GM23338 (cell line): ENCODE data around the gene SLC1A6. TPM values are rescaled to one million over a fixed set of nuclear protein-coding genes. Genes with fewer than 3 reads are reported as not detected.

ENCODE experiments used
- ATAC-seq: fragments of 200-7000 bp; cut with Tn5 transposase; 3 replicates; pipeline ENCODE4 v1.9.1; 2020
- DNase-seq: peaks from one replicate; pipeline ENCODE4 v3.0.0-alpha.2; 2015; ENCODE audit warnings: low spot score
- H2AFZ ChIP-seq: fragments of 200-600 bp; sonication (generic); 2 replicates; pipeline ENCODE4 v1.8.0; 2016; ENCODE audit warnings: antibody characterized with exemption, mild to moderate bottlenecking, moderate library complexity
- H3F3A ChIP-seq: fragments of 200-600 bp; sonication (generic); replicated peaks from 2 replicates; pipeline ENCODE4 v1.8.0; 2017; ENCODE audit warnings: antibody characterized with exemption, mixed run types, low read depth
- H3K27ac ChIP-seq: fragments of 200-600 bp; sonication (generic); 2 replicates; pipeline ENCODE4 v1.6.1; 2016; ENCODE audit warnings: low read depth
- H3K27me3 ChIP-seq: fragments of 200-600 bp; sonication (generic); 2 replicates; pipeline ENCODE4 v1.8.0; 2016; ENCODE audit warnings: mild to moderate bottlenecking, mixed run types, moderate library complexity; ENCODE audit not compliant: insufficient read depth
- H3K36me3 ChIP-seq: fragments of 200-600 bp; sonication (generic); 2 replicates; pipeline ENCODE4 v1.8.0; 2016; ENCODE audit warnings: mild to moderate bottlenecking; ENCODE audit not compliant: insufficient read depth
- H3K4me1 ChIP-seq: fragments of 200-600 bp; sonication (generic); 2 replicates; pipeline ENCODE4 v1.8.0; 2016; ENCODE audit warnings: mild to moderate bottlenecking, moderate library complexity; ENCODE audit not compliant: insufficient read depth
- H3K4me2 ChIP-seq: fragments of 200-600 bp; sonication (generic); 2 replicates; pipeline ENCODE4 v1.7.1; 2017; ENCODE audit warnings: mixed run types
- H3K4me3 ChIP-seq: fragments of 200-600 bp; sonication (generic); 2 replicates; pipeline ENCODE4 v1.6.1; 2016; ENCODE audit warnings: mixed run types
- H3K79me2 ChIP-seq: fragments of 200-600 bp; sonication (generic); replicated peaks from 2 replicates; pipeline ENCODE4 v1.8.0; 2017; ENCODE audit warnings: mild to moderate bottlenecking; ENCODE audit not compliant: insufficient read depth
- H3K9me2 ChIP-seq: fragments of 200-600 bp; sonication (generic); 2 replicates; pipeline ENCODE4 v1.8.0; 2017; ENCODE audit not compliant: insufficient read depth
- H4K20me1 ChIP-seq: fragments of 200-600 bp; sonication (generic); replicated peaks from 2 replicates; pipeline ENCODE4 v1.8.0; 2017; ENCODE audit warnings: mild to moderate bottlenecking; ENCODE audit not compliant: insufficient read depth
- H3K27ac Mint-ChIP-seq: 2 replicates; pipeline ENCODE4 v1.8.0; 2020; ENCODE audit warnings: inconsistent platforms, mild to moderate bottlenecking, moderate library complexity, mixed read lengths
- H3K27me3 Mint-ChIP-seq: 3 replicates; pipeline ENCODE4 v1.8.0; 2022; ENCODE audit warnings: low read depth, mild to moderate bottlenecking, moderate library complexity, mixed read lengths, inconsistent platforms; ENCODE audit not compliant: insufficient read depth, poor library complexity
- H3K36me3 Mint-ChIP-seq: 3 replicates; pipeline ENCODE4 v1.8.0; 2021; ENCODE audit warnings: low read depth, mild to moderate bottlenecking, inconsistent platforms, moderate library complexity, mixed read lengths
- H3K4me1 Mint-ChIP-seq: 3 replicates; pipeline ENCODE4 v1.8.0; 2020; ENCODE audit warnings: mild to moderate bottlenecking, inconsistent platforms, mixed read lengths
- H3K4me3 Mint-ChIP-seq: 3 replicates; pipeline ENCODE4 v1.8.0; 2021; ENCODE audit warnings: moderate library complexity, mild to moderate bottlenecking, inconsistent platforms, mixed read lengths
- H3K9me3 Mint-ChIP-seq: 3 replicates; pipeline ENCODE4 v1.8.0; 2020; ENCODE audit warnings: moderate library complexity, mild to moderate bottlenecking, inconsistent platforms, mixed read lengths
- CREB1 ChIP-seq: fragments of 250-450 bp; sonication (Bioruptor Pico); IDR thresholded peaks from 2 replicates; pipeline ENCODE4 v1.5.0; 2020; ENCODE audit warnings: low read depth, mild to moderate bottlenecking, moderate library complexity
- EZH2phosphoT487 ChIP-seq: fragments of 200-600 bp; sonication (generic); IDR thresholded peaks from one replicate; pipeline ENCODE4 v1.8.1; 2018; ENCODE audit warnings: antibody characterized with exemption; ENCODE audit not compliant: unreplicated experiment
- JUNB ChIP-seq: IDR thresholded peaks from one replicate; pipeline ENCODE4 v1.6.1; 2016; ENCODE audit warnings: antibody characterized with exemption; ENCODE audit not compliant: unreplicated experiment
- NANOG ChIP-seq: IDR thresholded peaks from 2 replicates; pipeline ENCODE4 v1.6.1; 2016; ENCODE audit warnings: antibody characterized with exemption, borderline replicate concordance
- POLR2AphosphoS5 ChIP-seq: IDR thresholded peaks from 2 replicates; pipeline ENCODE4 v1.6.1; 2016; ENCODE audit warnings: antibody characterized with exemption, low read depth
- STAT1 ChIP-seq: IDR thresholded peaks from one replicate; pipeline ENCODE4 v1.6.1; 2016; ENCODE audit warnings: antibody characterized with exemption; ENCODE audit not compliant: unreplicated experiment
- ZNF331 ChIP-seq: fragments of 250-450 bp; sonication (Bioruptor Pico); IDR thresholded peaks from 2 replicates; pipeline ENCODE4 v1.5.0; 2020; ENCODE audit warnings: low read depth, mild to moderate bottlenecking, moderate library complexity
- polyA plus RNA-seq: library from polyadenylated mRNA; unstranded; fragments of >200 nt; fragmentation: Nextera tagmentation; extraction: Ambion mirVana; gene quantifications from 2 replicates; pipeline ENCODE4 v1.2.1, GENCODE V29; 2016
- total RNA-seq: library from RNA; depleted of rRNA; stranded (reverse); fragments of >200 nt; shearing (Covaris generic); gene quantifications from 2 replicates; pipeline ENCODE4 v1.2.3, GENCODE V29; 2014
- TF ChIP-seq, protein P1 (sequence below): IDR thresholded peaks from 2 replicates; pipeline ENCODE4 v1.6.1; 2016; ENCODE audit warnings: antibody characterized with exemption
- TF ChIP-seq, protein P2 (sequence below), 2 experiments: fragments of 200-600 bp in 1 of 2; sonication (generic) in 1 of 2; conservative IDR thresholded peaks; 2 replicates each; pipeline versions ENCODE4 v1.5.1 to v1.6.1; 2016 to 2017; ENCODE audit warnings: antibody characterized with exemption in 2 of 2, low read depth in 2 of 2, mild to moderate bottlenecking in 2 of 2, moderate library complexity in 1 of 2
- TF ChIP-seq, protein P3 (sequence below): IDR thresholded peaks from one replicate; pipeline ENCODE4 v1.6.1; 2018; ENCODE audit warnings: antibody characterized with exemption; ENCODE audit not compliant: unreplicated experiment

The SLC1A6 gene
- total and polyA plus RNA-seq, 2 experiments from 2014 or later: 12.6 to 37.3 TPM

DNA sequence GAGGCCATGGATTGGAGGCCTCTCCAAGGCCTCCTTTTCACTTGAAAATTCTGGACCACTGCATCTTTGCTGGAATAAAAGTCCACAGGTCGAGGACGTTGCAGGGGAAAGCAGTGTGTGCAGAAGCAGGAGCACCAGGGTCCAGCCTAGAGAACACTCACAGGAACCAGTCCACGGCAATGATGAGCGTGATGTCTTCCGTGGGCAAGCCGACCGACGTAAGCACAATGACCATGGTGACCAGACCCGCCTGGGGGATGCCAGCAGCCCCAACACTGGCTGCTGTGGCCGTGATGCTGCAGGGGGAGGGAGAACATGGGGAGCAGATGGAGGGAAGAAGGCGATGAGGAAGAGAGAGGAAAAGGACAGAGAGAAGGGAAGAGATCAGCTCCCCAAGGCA is 26.9 kb downstream of the SLC1A6 start:
- Histone ChIP-seq H3K27me3 (no peaks in the 10 kb centered on the region), H3K79me2 (no peaks in the 10 kb centered on the region), H3K9me2 (no peaks in the 10 kb centered on the region), H3F3A (no peaks in the 10 kb centered on the region), H3K27ac (no peak overlapping the region), H2AFZ (no peak overlapping the region), H3K4me1 (no peaks in the 10 kb centered on the region), H3K4me2 (no peak overlapping the region), H3K4me3 (no peak overlapping the region), H4K20me1 (no peaks in the 10 kb centered on the region), H3K36me3 (no peaks in the 10 kb centered on the region)
- Mint-ChIP-seq H3K4me1 (no peaks in the 10 kb centered on the region), H3K9me3 (peaks cover 85% of the 10 kb centered on the region), H3K27me3 (peaks cover 5% of the 10 kb centered on the region), H3K27ac (no peak overlapping the region), H3K4me3 (no peak overlapping the region), H3K36me3 (peaks cover 39% of the 10 kb centered on the region)
- ATAC-seq (no peak), DNase-seq (no peak)
- TF ChIP-seq, protein P1, sequence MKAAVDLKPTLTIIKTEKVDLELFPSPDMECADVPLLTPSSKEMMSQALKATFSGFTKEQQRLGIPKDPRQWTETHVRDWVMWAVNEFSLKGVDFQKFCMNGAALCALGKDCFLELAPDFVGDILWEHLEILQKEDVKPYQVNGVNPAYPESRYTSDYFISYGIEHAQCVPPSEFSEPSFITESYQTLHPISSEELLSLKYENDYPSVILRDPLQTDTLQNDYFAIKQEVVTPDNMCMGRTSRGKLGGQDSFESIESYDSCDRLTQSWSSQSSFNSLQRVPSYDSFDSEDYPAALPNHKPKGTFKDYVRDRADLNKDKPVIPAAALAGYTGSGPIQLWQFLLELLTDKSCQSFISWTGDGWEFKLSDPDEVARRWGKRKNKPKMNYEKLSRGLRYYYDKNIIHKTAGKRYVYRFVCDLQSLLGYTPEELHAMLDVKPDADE: no peak
- TF ChIP-seq POLR2AphosphoS5 (no peak), JUNB (no peak)

DNA sequence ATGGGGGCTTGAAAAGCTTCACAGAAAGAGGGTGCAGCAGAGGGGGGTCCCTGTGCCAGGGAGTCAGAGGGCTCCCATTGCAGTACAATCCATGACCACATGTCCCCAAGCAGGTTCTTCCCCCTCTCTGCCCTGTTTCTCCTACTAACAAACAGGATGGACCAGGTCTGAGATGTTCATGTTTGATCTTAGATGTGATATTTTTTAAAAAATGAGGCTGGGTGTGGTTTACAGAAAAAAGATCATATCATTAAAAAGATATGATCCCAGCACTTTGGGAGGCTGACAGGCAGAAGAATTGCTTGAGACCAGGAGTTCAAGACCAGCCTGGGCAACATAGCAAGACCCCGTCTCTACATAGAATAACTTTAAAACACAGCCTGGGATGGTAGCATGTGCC is 29.2 kb downstream of the SLC1A6 start:
- Mint-ChIP-seq H3K4me1 (no peaks in the 10 kb centered on the region), H3K36me3 (peaks cover 35% of the 10 kb centered on the region), H3K9me3 (peaks cover 85% of the 10 kb centered on the region), H3K27me3 (peaks cover 3% of the 10 kb centered on the region), H3K27ac (no peak overlapping the region), H3K4me3 (no peak overlapping the region)
- H4K20me1 ChIP-seq: no peaks in the 10 kb centered on the region
- H3K4me3 ChIP-seq: no peak overlapping the region
- DNase-seq (no peak), ATAC-seq (no peak)
- no peaks in the 10 kb centered on the region for H3K9me2 ChIP-seq
- no peaks in the 10 kb centered on the region for H3K4me1 ChIP-seq
- H3K79me2 ChIP-seq: no peaks in the 10 kb centered on the region
- H3K36me3 ChIP-seq: no peaks in the 10 kb centered on the region
- no peak for TF ChIP-seq ZNF331 (CRISPR knock-in tag)
- no peak for TF ChIP-seq POLR2AphosphoS5
- TF ChIP-seq, protein P2, sequence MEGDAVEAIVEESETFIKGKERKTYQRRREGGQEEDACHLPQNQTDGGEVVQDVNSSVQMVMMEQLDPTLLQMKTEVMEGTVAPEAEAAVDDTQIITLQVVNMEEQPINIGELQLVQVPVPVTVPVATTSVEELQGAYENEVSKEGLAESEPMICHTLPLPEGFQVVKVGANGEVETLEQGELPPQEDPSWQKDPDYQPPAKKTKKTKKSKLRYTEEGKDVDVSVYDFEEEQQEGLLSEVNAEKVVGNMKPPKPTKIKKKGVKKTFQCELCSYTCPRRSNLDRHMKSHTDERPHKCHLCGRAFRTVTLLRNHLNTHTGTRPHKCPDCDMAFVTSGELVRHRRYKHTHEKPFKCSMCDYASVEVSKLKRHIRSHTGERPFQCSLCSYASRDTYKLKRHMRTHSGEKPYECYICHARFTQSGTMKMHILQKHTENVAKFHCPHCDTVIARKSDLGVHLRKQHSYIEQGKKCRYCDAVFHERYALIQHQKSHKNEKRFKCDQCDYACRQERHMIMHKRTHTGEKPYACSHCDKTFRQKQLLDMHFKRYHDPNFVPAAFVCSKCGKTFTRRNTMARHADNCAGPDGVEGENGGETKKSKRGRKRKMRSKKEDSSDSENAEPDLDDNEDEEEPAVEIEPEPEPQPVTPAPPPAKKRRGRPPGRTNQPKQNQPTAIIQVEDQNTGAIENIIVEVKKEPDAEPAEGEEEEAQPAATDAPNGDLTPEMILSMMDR (conservative IDR thresholded peaks at IDR 0.05; ENCODE audit: low read depth in 2 of 2): no peak
- TF ChIP-seq NANOG: no peak
- no peaks in the 10 kb centered on the region for H3K27me3 ChIP-seq
- H2AFZ ChIP-seq: no peak overlapping the region
- H3K4me2 ChIP-seq: no peak overlapping the region
- H3F3A ChIP-seq: no peaks in the 10 kb centered on the region
- H3K27ac ChIP-seq: no peak overlapping the region

DNA sequence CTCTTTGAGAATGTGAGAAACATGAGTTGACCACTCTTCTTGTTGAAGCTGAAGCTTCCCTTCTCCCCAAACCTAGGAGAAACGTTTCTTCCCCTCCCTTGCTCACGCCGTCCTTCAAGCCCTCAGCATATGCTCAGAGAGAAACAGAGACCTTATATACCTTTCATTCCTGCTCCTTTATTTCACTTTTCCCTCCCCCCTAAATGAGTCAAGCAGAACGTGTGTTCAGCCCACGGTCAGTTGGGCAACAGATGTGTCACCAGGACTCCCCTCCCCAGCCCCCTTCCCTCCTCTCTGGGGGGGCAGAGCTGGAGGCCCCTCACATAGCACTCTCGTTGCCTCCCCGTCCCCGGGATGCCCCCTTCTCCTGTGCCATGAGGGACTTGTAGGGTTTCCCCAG is 29.8 kb downstream of the SLC1A6 start:
- no peaks in the 10 kb centered on the region for H3K36me3 ChIP-seq
- no peaks in the 10 kb centered on the region for H3K4me1 ChIP-seq
- H3K4me3 ChIP-seq: no peak overlapping the region
- peaks cover 3% of the 10 kb centered on the region for H3K27me3 Mint-ChIP-seq
- H3K27ac Mint-ChIP-seq: no peak overlapping the region
- no peaks in the 10 kb centered on the region for H3K79me2 ChIP-seq
- H3K27me3 ChIP-seq: no peaks in the 10 kb centered on the region
- H3K4me1 Mint-ChIP-seq: no peaks in the 10 kb centered on the region
- H3F3A ChIP-seq: no peaks in the 10 kb centered on the region
- H3K4me3 Mint-ChIP-seq: no peak overlapping the region
- DNase-seq (no peak), ATAC-seq (no peak)
- no peak overlapping the region for H2AFZ ChIP-seq
- H3K36me3 Mint-ChIP-seq: peaks cover 30% of the 10 kb centered on the region
- H3K9me2 ChIP-seq: no peaks in the 10 kb centered on the region
- H4K20me1 ChIP-seq: no peaks in the 10 kb centered on the region
- no peak overlapping the region for H3K4me2 ChIP-seq
- H3K27ac ChIP-seq: no peak overlapping the region
- peaks cover 81% of the 10 kb centered on the region for H3K9me3 Mint-ChIP-seq
- TF ChIP-seq, protein P1: no peak
- TF ChIP-seq POLR2AphosphoS5 (no peak), NANOG (no peak), EZH2phosphoT487 (no peak), CREB1 (CRISPR knock-in tag) (no peak), STAT1 (no peak), ZNF331 (CRISPR knock-in tag) (no peak)
- TF ChIP-seq, protein P2 (conservative IDR thresholded peaks at IDR 0.05; ENCODE audit: low read depth in 2 of 2): no peak
- TF ChIP-seq, protein P3, sequence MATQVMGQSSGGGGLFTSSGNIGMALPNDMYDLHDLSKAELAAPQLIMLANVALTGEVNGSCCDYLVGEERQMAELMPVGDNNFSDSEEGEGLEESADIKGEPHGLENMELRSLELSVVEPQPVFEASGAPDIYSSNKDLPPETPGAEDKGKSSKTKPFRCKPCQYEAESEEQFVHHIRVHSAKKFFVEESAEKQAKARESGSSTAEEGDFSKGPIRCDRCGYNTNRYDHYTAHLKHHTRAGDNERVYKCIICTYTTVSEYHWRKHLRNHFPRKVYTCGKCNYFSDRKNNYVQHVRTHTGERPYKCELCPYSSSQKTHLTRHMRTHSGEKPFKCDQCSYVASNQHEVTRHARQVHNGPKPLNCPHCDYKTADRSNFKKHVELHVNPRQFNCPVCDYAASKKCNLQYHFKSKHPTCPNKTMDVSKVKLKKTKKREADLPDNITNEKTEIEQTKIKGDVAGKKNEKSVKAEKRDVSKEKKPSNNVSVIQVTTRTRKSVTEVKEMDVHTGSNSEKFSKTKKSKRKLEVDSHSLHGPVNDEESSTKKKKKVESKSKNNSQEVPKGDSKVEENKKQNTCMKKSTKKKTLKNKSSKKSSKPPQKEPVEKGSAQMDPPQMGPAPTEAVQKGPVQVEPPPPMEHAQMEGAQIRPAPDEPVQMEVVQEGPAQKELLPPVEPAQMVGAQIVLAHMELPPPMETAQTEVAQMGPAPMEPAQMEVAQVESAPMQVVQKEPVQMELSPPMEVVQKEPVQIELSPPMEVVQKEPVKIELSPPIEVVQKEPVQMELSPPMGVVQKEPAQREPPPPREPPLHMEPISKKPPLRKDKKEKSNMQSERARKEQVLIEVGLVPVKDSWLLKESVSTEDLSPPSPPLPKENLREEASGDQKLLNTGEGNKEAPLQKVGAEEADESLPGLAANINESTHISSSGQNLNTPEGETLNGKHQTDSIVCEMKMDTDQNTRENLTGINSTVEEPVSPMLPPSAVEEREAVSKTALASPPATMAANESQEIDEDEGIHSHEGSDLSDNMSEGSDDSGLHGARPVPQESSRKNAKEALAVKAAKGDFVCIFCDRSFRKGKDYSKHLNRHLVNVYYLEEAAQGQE: no peak
